Mesodermal cell (in vitro differentiated cells): ENCODE measurements around the gene ECD.
A peak's percentile ranks its signal among the peaks of the same experiment; 100 is the strongest.

Experiments used
- H3K27ac ChIP-seq: 2 replicates; pipeline ENCODE4 v1.7.0; 2013; ENCODE audit warnings: mild to moderate bottlenecking, low read depth, low read length, moderate library complexity; ENCODE audit not compliant: severe bottlenecking
- H3K36me3 ChIP-seq: 2 replicates; pipeline ENCODE4 v1.7.1; 2013; ENCODE audit warnings: mild to moderate bottlenecking, low read length, moderate library complexity; ENCODE audit not compliant: control insufficient read depth, insufficient read depth
- H3K4me1 ChIP-seq: one replicate; pipeline ENCODE4 v1.7.1; 2013; ENCODE audit warnings: mild to moderate bottlenecking, low read length; ENCODE audit not compliant: insufficient read depth, control insufficient read depth, poor library complexity, severe bottlenecking
- H3K4me3 ChIP-seq: 2 replicates; pipeline ENCODE4 v1.7.0; 2013; ENCODE audit warnings: low read length, control low read depth, mild to moderate bottlenecking; ENCODE audit not compliant: insufficient read depth, poor library complexity, severe bottlenecking; ENCODE audit errors: extremely low read depth
- H3K9me3 ChIP-seq: 2 replicates; pipeline ENCODE4 v1.7.1; 2013; ENCODE audit warnings: mild to moderate bottlenecking, low read length, moderate library complexity; ENCODE audit not compliant: control insufficient read depth
- WGBS, 2 experiments: methylation state at CpG; one replicate each; pipeline ENCODE4 v1.1.5; 2013; ENCODE audit warnings: missing lambda C conversion rate in 2 of 2; ENCODE audit not compliant: insufficient coverage in 2 of 2; 5-methylcytosine and 5-hydroxymethylcytosine counted together

Gene ECD

DNA sequence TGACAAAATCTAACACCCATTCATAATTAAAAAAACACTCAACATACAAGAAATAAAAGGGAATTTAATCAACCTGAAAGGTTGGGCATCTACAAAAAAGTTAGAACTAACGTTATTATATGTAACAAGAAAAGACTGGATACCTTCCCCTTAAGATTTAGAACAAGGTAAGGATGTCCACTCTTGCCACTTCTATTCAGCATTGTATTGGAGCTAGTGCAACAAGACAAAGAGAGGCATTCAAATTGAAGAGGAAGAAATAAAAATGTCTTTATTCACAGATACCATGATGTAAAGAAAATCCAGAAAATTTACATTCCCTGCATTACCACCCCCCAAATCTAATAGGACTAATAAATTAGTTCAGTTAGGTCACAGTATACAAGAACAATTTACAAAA, 18.5 kb upstream of the ECD start:
- Histone ChIP-seq H3K27ac (no peak overlapping the region), H3K4me1 (peaks cover 6% of the 10 kb centered on the region), H3K9me3 (no peaks in the 10 kb centered on the region), H3K4me3 (no peak overlapping the region), H3K36me3 (peaks cover 3% of the 10 kb centered on the region)
- WGBS, 2 experiments, result no CpG with 5 or more reads among the region's 1 CpG

DNA sequence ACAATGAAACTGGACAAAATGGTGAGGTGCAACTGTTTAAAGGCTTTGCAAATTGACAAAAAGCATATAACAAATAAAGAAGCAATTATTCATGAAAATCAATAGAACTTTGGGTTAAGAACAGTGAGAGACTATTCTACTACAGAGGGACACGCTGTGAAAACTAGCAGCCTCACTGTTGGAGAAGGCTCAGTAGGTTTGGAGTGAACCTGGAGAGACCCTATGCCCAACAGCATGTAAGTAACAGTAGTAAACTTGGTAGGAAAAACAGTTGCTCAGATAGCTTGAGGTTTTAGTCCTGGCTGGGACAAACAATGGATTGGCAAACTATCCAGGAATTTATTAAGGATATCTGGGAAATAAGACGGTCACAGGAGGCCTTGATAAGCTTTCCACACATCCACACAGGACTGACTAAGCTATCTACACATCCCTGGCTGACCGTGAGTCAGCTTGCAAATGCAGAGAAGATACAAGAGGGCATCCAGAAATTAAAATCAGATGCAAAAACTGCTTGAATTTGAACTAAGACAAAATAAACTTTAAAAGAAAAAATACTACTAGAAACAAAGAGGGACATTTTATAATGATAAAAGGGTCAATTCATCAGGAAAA, 16.0 kb upstream of the ECD start:
- WGBS, 2 experiments, result 93% methylated on average over 3 of the region's 3 CpGs; no CpG with 5 or more reads in 1 of the 2 experiments

DNA sequence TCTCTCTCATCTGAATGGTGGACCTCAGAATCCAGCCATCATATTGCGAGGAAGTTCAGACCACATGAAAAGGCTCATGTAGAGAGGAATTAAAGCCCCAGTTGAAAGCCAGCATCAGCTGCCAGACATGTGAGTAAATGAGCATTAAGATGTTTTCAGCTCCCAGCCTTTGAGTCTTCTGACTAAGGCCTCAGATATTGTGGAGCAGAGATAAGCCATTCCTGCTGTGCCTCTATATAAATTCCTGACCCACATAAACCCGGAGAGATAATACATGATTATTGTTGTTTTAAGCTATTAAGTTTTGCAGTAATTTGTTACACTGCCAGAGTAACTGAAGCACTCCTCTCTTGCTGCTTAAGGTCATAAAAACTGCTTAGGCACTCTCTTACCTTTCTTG, 14.8 kb upstream of the ECD start:
- Histone ChIP-seq H3K36me3 (peaks cover 20% of the 10 kb centered on the region), H3K9me3 (no peaks in the 10 kb centered on the region), H3K27ac (peak overlapping the region; percentile 89), H3K4me3 (no peak overlapping the region), H3K4me1 (peaks cover 6% of the 10 kb centered on the region)
- 100% methylated on average over 1 of the region's 2 CpGs for WGBS, 2 experiments

More for the DNA sequence above, 16.0 kb upstream of the ECD start:
- H3K4me3 ChIP-seq, result no peak overlapping the region
- H3K9me3 ChIP-seq, result no peaks in the 10 kb centered on the region
- peaks cover 16% of the 10 kb centered on the region for H3K36me3 ChIP-seq
- peak overlapping the region; percentile 47 for H3K27ac ChIP-seq
- H3K4me1 ChIP-seq, result peaks cover 6% of the 10 kb centered on the region

DNA sequence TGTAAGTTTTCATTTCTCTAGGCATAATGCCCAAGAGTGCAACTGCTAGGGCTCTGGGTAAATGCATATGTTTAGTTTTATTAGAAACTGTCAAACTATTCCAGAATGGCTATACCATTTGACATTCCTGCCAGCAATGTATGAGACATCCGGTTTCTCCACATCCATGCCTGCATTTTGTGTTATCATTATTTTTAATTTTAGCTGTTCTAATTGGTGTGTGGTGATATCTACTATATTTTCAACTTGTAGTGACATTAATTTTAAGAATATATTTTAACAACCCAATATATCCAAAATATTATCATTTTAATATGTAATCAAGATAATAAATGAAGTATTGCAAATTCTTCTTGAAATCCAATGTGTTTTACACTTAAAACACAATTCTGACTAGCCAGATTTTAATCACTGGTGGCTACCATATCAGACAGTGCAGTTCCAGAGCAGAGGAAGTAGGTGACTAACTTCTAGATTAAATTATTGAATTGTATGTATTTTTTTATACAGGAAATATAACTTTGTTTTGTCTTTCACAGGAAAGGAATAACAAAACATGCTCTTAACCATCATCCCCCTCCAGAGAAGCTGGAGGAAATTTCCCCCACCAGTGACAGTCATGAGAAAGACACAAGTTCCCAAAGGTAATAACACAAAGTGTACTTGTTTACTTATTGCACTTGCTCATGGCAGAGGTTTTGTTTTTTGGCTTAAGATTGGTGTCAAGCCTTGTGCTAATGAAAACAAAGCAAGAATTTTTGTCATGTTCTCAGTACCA, 6.5 kb upstream of the ECD start:
- Histone ChIP-seq H3K36me3 (peaks cover 18% of the 10 kb centered on the region), H3K4me1 (no peaks in the 10 kb centered on the region), H3K27ac (no peak overlapping the region), H3K9me3 (no peaks in the 10 kb centered on the region), H3K4me3 (no peak overlapping the region)
- no CpG with 5 or more reads among the region's 1 CpG for WGBS, 2 experiments

DNA sequence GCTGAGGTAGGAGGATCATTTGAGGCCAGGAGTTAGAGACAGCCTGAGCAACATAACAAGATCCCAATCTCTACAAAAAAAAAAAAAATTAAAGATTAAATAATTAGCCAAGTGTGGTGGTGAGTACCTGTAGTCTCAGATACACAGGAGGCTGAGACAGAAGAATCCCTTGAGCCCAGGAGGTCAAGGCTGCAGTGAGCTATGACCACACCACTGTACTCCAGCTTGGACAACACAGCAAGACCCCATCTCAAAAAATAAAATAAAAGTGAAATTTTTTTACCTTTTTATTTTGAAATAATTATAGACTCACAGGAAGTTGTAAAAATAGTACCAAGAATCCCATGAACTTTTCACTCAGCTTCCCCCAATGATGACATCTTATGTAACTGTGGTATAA, 5.1 kb upstream of the ECD start:
- no peak overlapping the region for H3K27ac ChIP-seq
- H3K4me3 ChIP-seq, result no peak overlapping the region
- no peaks in the 10 kb centered on the region for H3K4me1 ChIP-seq
- no peaks in the 10 kb centered on the region for H3K9me3 ChIP-seq
- H3K36me3 ChIP-seq, result peaks cover 15% of the 10 kb centered on the region

DNA sequence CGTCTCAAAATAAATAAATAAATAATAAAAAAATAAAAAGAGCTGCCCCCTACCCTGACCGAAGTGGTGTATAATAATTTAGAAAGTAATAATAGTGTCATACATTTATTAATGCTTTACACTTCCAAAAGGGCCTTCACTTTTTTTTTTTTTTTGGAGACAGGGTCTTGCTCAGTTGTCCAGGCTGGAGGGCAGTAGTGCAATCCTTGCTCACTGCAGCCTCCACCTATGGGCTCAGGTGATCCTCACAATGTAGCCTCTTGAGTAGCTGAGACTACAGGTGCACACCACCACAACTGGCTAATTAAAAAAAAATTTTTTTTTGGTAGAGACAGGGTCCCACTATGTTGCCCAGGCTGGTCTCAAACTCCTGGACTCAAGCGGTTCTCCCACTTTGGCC, 1.5 kb upstream of the ECD start:
- Histone ChIP-seq H3K36me3 (peaks cover 6% of the 10 kb centered on the region), H3K9me3 (no peaks in the 10 kb centered on the region), H3K27ac (no peak overlapping the region), H3K4me3 (no peak overlapping the region), H3K4me1 (no peaks in the 10 kb centered on the region)
- 100% methylated on average over 1 of the region's 3 CpGs for WGBS, 2 experiments

DNA sequence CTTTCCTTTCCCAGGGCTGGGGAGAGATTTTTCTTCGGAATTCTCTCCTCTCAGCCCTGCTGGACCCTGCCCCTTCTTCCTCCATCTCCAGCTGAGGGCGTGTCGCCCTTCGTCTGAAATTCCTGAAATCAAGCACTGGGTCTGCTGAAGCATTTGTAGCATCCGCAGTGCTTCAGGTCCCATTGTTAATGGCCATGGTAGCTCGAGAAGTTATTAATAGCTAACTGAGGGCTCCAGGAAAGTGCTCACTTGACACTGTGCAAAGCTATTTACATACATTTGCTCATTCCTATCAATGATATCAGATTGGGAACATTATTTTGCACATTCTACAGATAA, 626 bp upstream of the ECD start:
- 0 to 2% methylated on average over 1 to 5 of the region's 6 CpGs for WGBS, 2 experiments
- no peaks in the 10 kb centered on the region for H3K4me1 ChIP-seq

DNA sequence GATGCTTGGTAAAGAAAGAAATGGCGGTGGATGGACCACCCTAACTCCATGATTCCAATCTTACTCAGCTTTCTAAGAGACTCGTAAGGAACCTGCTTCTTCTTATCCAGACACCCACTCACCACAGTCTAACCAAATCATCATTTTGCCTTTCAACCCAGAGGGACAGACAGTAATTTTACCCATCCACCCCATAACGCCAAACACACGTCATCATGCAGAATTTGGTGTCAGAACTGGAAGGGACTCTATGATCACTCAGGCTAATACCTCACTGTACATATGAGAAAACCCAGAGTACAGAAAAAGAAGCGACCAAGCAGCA, 388 bp downstream of the ECD start:
- Histone ChIP-seq H3K27ac (peak overlapping the region; percentile 93), H3K4me3 (peak overlapping the region; percentile 63), H3K4me1 (no peaks in the 10 kb centered on the region), H3K9me3 (no peaks in the 10 kb centered on the region), H3K36me3 (peaks cover 23% of the 10 kb centered on the region)
- WGBS, 2 experiments, result 0% methylated on average over 3 to 4 of the region's 5 CpGs

More for the DNA sequence above, 626 bp upstream of the ECD start:
- Histone ChIP-seq H3K27ac (peak overlapping the region; percentile 93), H3K9me3 (no peaks in the 10 kb centered on the region), H3K36me3 (peaks cover 13% of the 10 kb centered on the region), H3K4me3 (peak overlapping the region; percentile 63)

DNA sequence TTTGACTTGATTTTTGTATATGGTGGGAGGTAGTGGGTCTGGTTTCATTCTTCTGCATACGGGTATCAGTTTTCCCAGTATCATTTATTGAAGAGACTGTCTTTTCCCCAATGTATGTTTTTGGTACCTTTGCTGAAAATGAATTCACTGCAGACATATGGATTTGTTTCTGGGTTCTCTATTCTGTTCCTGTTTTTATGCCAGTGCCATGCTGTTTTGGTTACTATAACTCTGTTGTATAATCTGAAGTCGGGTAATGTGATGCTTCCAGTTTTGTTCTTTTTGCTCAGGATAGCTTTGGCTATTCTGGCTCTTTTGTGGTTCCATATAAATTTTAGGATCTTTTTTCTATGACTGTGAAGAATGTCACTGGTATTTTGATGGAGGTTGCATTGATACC, 836 bp downstream of the ECD start:
- Histone ChIP-seq H3K4me3 (peak overlapping the region; percentile 63), H3K36me3 (peaks cover 28% of the 10 kb centered on the region), H3K9me3 (peaks cover 3% of the 10 kb centered on the region), H3K27ac (peak overlapping the region; percentile 93), H3K4me1 (no peaks in the 10 kb centered on the region)
- 80 to 100% methylated on average over 1 to 2 of the region's 2 CpGs for WGBS, 2 experiments

DNA sequence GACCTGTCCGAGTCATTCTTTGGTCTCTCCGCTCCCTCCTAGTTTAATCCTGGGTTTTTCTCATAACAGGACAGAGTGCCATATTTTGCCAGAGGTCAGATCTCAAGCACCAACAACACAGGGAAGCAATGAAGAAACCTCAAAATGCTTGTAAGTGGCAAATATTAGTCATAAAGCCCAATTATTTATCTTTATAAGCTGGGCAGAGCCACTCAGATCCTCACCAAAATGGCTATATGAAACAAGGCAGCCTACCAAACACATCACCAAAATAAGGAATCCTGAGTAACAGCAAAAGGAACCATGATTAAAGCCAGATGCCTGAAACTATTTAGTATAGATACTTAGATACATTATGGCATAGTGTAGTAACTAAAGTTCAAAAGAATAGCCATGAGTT, 4.7 kb downstream of the ECD start:
- Histone ChIP-seq H3K27ac (no peak overlapping the region), H3K36me3 (peaks cover 53% of the 10 kb centered on the region), H3K4me3 (no peak overlapping the region), H3K9me3 (peaks cover 5% of the 10 kb centered on the region), H3K4me1 (no peaks in the 10 kb centered on the region)
- 86 to 95% methylated on average over 2 of the region's 2 CpGs for WGBS, 2 experiments

DNA sequence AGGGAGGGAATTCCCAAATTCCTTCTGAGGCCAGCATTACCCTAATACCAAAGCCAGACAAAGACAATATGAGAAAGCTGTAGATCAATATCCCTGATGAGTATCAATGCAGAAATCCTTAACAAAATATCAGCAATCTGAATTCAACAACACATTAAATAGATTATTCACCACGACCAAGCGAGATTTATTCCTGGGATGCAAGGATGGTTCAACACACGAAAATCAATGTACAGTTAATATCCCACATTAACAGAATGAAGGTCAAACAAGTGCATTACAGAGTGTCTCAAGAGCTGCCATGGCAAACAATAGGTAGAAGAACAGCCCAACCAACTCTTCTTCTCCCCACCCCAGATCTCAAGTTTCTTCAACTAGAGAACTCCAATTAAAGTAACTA, 6.1 kb downstream of the ECD start:
- Histone ChIP-seq H3K9me3 (peaks cover 5% of the 10 kb centered on the region), H3K4me3 (no peak overlapping the region), H3K27ac (no peak overlapping the region), H3K4me1 (no peaks in the 10 kb centered on the region), H3K36me3 (peaks cover 60% of the 10 kb centered on the region)
- WGBS, 2 experiments, result 89 to 95% methylated on average over 3 of the region's 3 CpGs
